GM12864 (cell line): ENCODE measurements around the gene PFKFB4.

ENCODE experiments used
- DNase-seq: peaks from one replicate; pipeline ENCODE4 v3.0.0-alpha.2; 2011; ENCODE audit warnings: low read depth
- H3K4me3 ChIP-seq: 2 replicates; pipeline ENCODE4 v1.5.1; 2011; ENCODE audit warnings: mild to moderate bottlenecking, low read depth, low read length, control low read depth
- CTCF ChIP-seq: IDR thresholded peaks from 2 replicates; pipeline ENCODE4 v1.5.1; 2011; ENCODE audit warnings: low read depth, mild to moderate bottlenecking, moderate library complexity, low read length, control low read depth, inconsistent platforms; ENCODE audit errors: missing control alignments

PFKFB4 gene

GRCh38 chr3:48561045-48561736 lies 4.6 kb upstream of the PFKFB4 start:
- TF ChIP-seq CTCF = peak; percentile 36
- H3K4me3 ChIP-seq = no peak overlapping the region; the same call in 1 of the 2 replicates
- no peak for DNase-seq

- no peak overlapping the region; the same call in 1 of the 2 replicates for H3K4me3 ChIP-seq
- DNase-seq = no peak
- no peak for TF ChIP-seq CTCF
Observed at GRCh38 chr3:48560648-48561018, 4.0 kb upstream of the PFKFB4 start.

- no peak overlapping the region for H3K4me3 ChIP-seq
- DNase-seq = no peak
- no peak for TF ChIP-seq CTCF
Observed at GRCh38 chr3:48558493-48559134, 2.0 kb upstream of the PFKFB4 start.

GRCh38 chr3:48555949-48556795 lies 431 bp downstream of the PFKFB4 start:
- no peak for DNase-seq
- TF ChIP-seq CTCF = no peak
- H3K4me3 ChIP-seq = peak overlapping the region; percentile 61

GRCh38 chr3:48555231-48555948 lies 1.2 kb downstream of the PFKFB4 start:
- no peak for TF ChIP-seq CTCF
- H3K4me3 ChIP-seq = peak overlapping the region; percentile 61; the same call in 1 of the 2 replicates
- no peak for DNase-seq
